Kidney epithelial cell (primary cell): ENCODE measurements around the gene PCDHGB2. TPM values are rescaled to one million over a fixed set of nuclear protein-coding genes. Genes with fewer than 3 reads are reported as not detected.
"Not testable (repeated sequence)": the region's sequence is repeated elsewhere in the genome, so short reads cannot be mapped to it uniquely, and the experiment has no call there.

Source experiments
- DNase-seq: peaks from one replicate; pipeline ENCODE4 v3.0.0-alpha.2; 2010; ENCODE audit warnings: low read depth
- H3K27me3 ChIP-seq: 2 replicates; pipeline ENCODE4 v1.6.0; 2011; ENCODE audit warnings: low read length; ENCODE audit not compliant: control insufficient read depth, insufficient read depth
- H3K36me3 ChIP-seq: 2 replicates; pipeline ENCODE4 v1.5.1; 2011; ENCODE audit warnings: low read length; ENCODE audit not compliant: control insufficient read depth, insufficient read depth
- H3K4me3 ChIP-seq: 2 replicates; pipeline ENCODE4 v1.5.1; 2011; ENCODE audit warnings: low read depth, mild to moderate bottlenecking, control low read depth, low read length
- total RNA-seq: library from RNA; depleted of rRNA; stranded (reverse); fragments of >200 nt; gene quantifications from 2 replicates; pipeline ENCODE4 v1.2.3, GENCODE V29; 2015
- TF ChIP-seq, protein P1 (sequence below): IDR thresholded peaks from 2 replicates; pipeline ENCODE4 v1.5.1; 2011; ENCODE audit warnings: mild to moderate bottlenecking, moderate library complexity, low read length, control low read depth, inconsistent platforms; ENCODE audit not compliant: insufficient read depth, poor library complexity, severe bottlenecking

The PCDHGB2 gene
- total RNA-seq, 1 donor from 2014 or later: 1.2 TPM

DNA sequence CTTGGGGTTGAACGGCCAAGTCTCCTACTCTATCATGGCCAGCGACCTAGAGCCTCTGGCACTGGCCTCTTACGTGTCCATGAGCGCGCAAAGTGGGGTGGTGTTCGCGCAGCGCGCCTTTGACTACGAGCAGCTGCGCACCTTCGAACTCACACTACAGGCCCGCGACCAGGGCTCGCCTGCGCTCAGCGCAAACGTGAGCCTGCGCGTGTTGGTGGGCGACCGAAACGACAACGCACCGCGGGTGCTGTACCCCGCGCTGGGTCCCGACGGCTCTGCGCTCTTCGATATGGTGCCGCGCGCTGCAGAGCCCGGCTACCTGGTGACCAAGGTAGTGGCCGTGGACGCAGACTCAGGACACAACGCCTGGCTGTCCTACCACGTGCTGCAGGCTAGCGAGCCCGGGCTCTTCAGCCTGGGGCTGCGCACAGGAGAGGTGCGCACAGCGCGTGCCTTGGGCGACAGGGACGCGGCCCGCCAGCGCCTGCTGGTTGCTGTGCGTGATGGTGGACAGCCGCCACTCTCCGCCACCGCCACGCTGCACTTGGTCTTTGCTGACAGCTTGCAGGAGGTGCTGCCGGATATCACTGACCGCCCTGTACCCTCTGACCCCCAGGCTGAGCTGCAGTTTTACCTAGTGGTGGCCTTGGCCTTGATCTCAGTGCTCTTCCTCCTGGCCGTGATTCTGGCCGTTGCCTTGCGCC, 39.9 kb downstream of the PCDHGB2 start:
- no peaks in the 10 kb centered on the region for H3K36me3 ChIP-seq
- no peak overlapping the region for H3K4me3 ChIP-seq
- TF ChIP-seq, protein P1, sequence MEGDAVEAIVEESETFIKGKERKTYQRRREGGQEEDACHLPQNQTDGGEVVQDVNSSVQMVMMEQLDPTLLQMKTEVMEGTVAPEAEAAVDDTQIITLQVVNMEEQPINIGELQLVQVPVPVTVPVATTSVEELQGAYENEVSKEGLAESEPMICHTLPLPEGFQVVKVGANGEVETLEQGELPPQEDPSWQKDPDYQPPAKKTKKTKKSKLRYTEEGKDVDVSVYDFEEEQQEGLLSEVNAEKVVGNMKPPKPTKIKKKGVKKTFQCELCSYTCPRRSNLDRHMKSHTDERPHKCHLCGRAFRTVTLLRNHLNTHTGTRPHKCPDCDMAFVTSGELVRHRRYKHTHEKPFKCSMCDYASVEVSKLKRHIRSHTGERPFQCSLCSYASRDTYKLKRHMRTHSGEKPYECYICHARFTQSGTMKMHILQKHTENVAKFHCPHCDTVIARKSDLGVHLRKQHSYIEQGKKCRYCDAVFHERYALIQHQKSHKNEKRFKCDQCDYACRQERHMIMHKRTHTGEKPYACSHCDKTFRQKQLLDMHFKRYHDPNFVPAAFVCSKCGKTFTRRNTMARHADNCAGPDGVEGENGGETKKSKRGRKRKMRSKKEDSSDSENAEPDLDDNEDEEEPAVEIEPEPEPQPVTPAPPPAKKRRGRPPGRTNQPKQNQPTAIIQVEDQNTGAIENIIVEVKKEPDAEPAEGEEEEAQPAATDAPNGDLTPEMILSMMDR: no peak
- peaks cover 15% of the 10 kb centered on the region for H3K27me3 ChIP-seq
- DNase-seq: no peak

DNA sequence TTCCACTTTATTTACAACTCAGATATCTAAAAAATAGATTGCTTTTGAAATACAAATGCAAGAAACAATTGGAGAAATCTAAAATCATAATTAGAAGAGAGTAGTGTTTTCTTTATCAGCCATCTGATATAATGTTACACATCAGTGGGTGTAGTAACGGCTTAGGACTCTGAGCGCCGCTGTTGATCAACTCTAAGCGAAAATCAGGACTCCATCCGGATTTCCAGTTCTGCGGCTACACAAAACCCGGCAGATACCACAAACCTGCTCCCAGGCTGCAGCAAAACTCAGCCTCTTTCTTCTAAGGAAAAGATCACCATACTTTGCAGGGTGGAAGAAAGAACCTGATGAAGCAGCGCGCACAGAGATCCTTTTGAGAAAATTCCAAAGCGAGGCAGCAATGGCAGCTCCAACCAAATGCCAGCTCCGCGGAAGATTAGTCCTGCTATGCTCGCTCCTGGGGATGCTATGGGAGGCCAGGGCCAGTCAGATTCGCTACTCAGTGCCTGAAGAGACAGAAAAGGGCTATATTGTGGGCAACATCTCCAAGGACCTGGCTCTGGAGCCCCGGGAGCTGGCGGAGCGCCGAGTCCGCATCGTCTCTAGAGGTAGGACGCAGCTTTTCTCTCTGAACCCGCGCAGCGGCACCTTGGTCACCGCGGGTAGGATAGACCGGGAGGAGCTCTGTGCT, 42.9 kb downstream of the PCDHGB2 start, which contains the start of gene PCDHGA9:
Gene PCDHGA9 (plus strand): TSS at position 226 of the 691 bp plus-strand sequence. CDS start 175 bp downstream, at position 401.
- Histone ChIP-seq H3K27me3 (peaks cover 14% of the 10 kb centered on the region), H3K4me3 (peak within 1 kb of the TSS; percentile 26), H3K36me3 (no peaks in the 10 kb centered on the region)
- DNase-seq: no peak
- TF ChIP-seq, protein P1: peak; percentile 21

DNA sequence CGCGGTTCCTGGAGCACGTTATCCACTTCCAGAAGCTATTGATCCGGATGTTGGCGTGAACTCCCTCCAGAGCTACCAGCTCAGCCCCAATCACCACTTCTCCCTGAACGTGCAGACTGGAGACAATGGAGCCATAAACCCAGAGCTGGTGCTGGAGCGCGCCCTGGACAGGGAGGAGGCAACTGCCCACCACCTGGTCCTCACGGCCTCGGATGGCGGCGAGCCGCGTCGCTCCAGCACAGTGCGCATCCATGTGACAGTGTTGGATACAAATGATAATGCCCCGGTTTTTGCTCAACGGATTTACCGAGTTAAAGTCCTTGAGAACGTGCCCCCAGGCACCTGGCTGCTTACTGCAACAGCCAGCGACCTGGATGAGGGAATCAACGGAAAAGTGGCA, 43.6 kb downstream of the PCDHGB2 start:
- Histone ChIP-seq H3K27me3 (peaks cover 16% of the 10 kb centered on the region), H3K36me3 (no peaks in the 10 kb centered on the region), H3K4me3 (no peak overlapping the region)
- no peak for DNase-seq
- TF ChIP-seq, protein P1: no peak

DNA sequence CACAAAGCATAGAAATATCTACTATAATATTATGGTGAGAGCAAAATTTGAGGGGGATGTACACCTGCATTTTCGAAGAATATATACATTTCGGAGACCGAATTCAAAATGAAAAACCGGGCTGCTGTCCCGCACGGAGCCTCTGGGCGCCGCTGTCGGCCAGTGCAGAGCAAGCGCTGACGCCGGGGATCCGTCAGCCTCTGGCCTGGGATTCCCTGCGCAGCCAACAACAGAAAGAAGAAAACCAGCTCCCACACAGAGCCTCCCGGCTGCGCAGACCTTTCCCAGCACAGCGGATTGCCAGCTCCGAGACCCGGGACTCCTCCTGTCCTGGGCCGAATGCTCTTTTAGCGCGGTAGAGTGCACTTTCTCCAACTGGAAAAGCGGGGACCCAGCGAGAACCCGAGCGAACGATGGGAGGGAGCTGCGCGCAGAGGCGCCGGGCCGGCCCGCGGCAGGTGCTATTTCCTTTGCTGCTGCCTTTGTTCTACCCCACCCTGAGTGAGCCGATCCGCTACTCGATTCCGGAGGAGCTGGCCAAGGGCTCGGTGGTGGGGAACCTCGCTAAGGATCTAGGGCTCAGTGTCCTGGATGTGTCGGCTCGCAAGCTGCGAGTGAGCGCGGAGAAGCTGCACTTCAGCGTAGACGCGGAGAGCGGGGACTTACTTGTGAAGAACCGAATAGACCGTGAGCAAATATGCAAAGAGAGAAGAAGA, 48.2 kb downstream of the PCDHGB2 start, which contains the start of gene PCDHGB6:
Gene PCDHGB6 (plus strand): TSS at position 232 of the 716 bp plus-strand sequence. CDS start 182 bp downstream, at position 414.
- DNase-seq, H3K36me3 ChIP-seq: not testable (repeated sequence)
- TF ChIP-seq, protein P1: peak; percentile 58
- H3K4me3 ChIP-seq: peak within 1 kb of the TSS; percentile 3
- peaks cover 15% of the 10 kb centered on the region for H3K27me3 ChIP-seq

DNA sequence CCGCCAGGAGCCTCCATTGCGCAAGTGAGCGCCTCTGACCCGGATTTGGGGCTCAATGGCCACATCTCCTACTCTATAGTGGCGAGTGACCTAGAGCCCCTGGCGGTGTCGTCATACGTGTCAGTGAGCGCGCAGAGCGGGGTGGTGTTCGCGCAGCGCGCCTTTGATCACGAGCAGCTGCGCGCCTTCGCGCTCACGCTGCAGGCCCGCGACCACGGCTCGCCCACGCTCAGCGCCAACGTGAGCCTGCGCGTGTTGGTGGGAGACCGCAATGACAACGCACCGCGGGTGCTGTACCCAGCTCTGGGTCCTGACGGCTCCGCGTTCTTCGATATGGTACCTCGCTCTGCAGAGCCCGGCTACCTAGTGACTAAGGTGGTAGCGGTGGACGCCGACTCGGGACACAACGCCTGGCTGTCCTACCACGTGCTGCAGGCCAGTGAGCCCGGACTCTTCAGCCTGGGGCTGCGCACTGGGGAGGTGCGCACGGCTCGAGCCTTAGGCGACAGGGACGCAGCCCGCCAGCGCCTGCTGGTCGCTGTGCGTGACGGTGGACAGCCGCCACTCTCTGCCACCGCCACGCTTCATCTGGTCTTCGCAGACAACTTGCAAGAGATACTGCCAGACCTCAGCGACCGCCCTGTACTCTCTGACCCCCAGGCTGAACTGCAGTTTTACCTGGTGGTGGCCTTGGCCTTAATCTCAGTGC, 50.0 kb downstream of the PCDHGB2 start:
- H3K36me3 ChIP-seq: no peaks in the 10 kb centered on the region
- peaks cover 15% of the 10 kb centered on the region for H3K27me3 ChIP-seq
- no peak overlapping the region for H3K4me3 ChIP-seq
- TF ChIP-seq, protein P1: no peak
- DNase-seq: no peak
